ENCODE results near the gene CCKAR. TPM values are rescaled to one million over a fixed set of nuclear protein-coding genes. Genes with fewer than 3 reads are reported as not detected.

The CCKAR gene
- total RNA-seq, 2 donors from 2014 or later: not detected

GRCh38 chr4:26464420-26465095 lies 25.7 kb downstream of the CCKAR start:
- intact Hi-C loops (cut with DNase I): no loop called here
- H3K4me3 ChIP-seq: no peak overlapping the region
- H3K27ac ChIP-seq: no peak overlapping the region
- 91% methylated on average over 14 of the region's 14 CpGs for WGBS
- H3K9me3 ChIP-seq: no peaks in the 10 kb centered on the region
- no peak for TF ChIP-seq CTCF (IDR thresholded peaks at IDR 0.05)
- TF ChIP-seq POLR2AphosphoS5 (IDR thresholded peaks at IDR 0.05): no peak
- TF ChIP-seq POLR2A (IDR thresholded peaks at IDR 0.05): no peak
- DNase-seq (ENCODE audit: low spot score): no peak
- no peaks in the 10 kb centered on the region for H3K4me1 ChIP-seq (replicated peaks)
- H3K36me3 ChIP-seq: no peaks in the 10 kb centered on the region
- no peaks in the 10 kb centered on the region for H3K27me3 ChIP-seq (replicated peaks; ENCODE audit: insufficient read depth)

GRCh38 chr4:26463386-26463785 lies 26.9 kb downstream of the CCKAR start:
- H3K36me3 ChIP-seq: no peaks in the 10 kb centered on the region
- TF ChIP-seq POLR2AphosphoS5 (IDR thresholded peaks at IDR 0.05): no peak
- no peak for TF ChIP-seq POLR2A (IDR thresholded peaks at IDR 0.05)
- TF ChIP-seq CTCF (IDR thresholded peaks at IDR 0.05): no peak
- intact Hi-C loops (cut with DNase I): no loop called here
- no peaks in the 10 kb centered on the region for H3K9me3 ChIP-seq
- H3K27ac ChIP-seq: no peak overlapping the region
- WGBS: 83% methylated on average over 2 of the region's 2 CpGs
- H3K4me1 ChIP-seq (replicated peaks): no peaks in the 10 kb centered on the region
- no peak overlapping the region for H3K4me3 ChIP-seq
- DNase-seq (ENCODE audit: low spot score): no peak
- H3K27me3 ChIP-seq (replicated peaks; ENCODE audit: insufficient read depth): no peaks in the 10 kb centered on the region

- no peak for DNase-seq (ENCODE audit: low spot score)
- intact Hi-C loops (cut with DNase I): no loop called here
- Histone ChIP-seq H3K36me3 (no peaks in the 10 kb centered on the region), H3K27ac (no peak overlapping the region), H3K4me3 (no peak overlapping the region), H3K4me1 (replicated peaks) (no peaks in the 10 kb centered on the region), H3K9me3 (no peaks in the 10 kb centered on the region), H3K27me3 (replicated peaks; ENCODE audit: insufficient read depth) (no peaks in the 10 kb centered on the region)
- WGBS: 30% methylated on average over 2 of the region's 2 CpGs
- TF ChIP-seq CTCF (IDR thresholded peaks at IDR 0.05) (no peak), POLR2AphosphoS5 (IDR thresholded peaks at IDR 0.05) (peak; percentile 4), POLR2A (IDR thresholded peaks at IDR 0.05) (no peak)
Measured at GRCh38 chr4:26462874-26463273, 27.4 kb downstream of the CCKAR start.

- Histone ChIP-seq H3K27me3 (replicated peaks; ENCODE audit: insufficient read depth) (no peaks in the 10 kb centered on the region), H3K9me3 (no peaks in the 10 kb centered on the region), H3K4me1 (replicated peaks) (no peaks in the 10 kb centered on the region), H3K4me3 (no peak overlapping the region), H3K27ac (no peak overlapping the region), H3K36me3 (no peaks in the 10 kb centered on the region)
- WGBS: 92% methylated on average over 13 of the region's 13 CpGs
- intact Hi-C loops (cut with DNase I): loop anchor here (2.0 kb wide), 2 partner anchors 261 to 551 kb away; no protein-coding TSS in a partner anchor
- no peak for TF ChIP-seq POLR2AphosphoS5 (IDR thresholded peaks at IDR 0.05)
- TF ChIP-seq POLR2A (IDR thresholded peaks at IDR 0.05): no peak
- no peak for TF ChIP-seq CTCF (IDR thresholded peaks at IDR 0.05)
- no peak for DNase-seq (ENCODE audit: low spot score)
Measured at GRCh38 chr4:26459756-26460530, 30.3 kb downstream of the CCKAR start.

All from prostate gland (tissue), 2 donors.